HG02852 (cell line): ENCODE measurements around the gene ZNF548.

Experiments
- ATAC-seq: cut with Tn5 transposase; IDR thresholded peaks from one replicate; pipeline ENCODE4 v1.9.1; 2021; ENCODE audit warnings: mild to moderate bottlenecking, moderate library complexity; ENCODE audit not compliant: unreplicated experiment

The ZNF548 gene

GRCh38 chr19:57395710-57396109 lies 6.1 kb downstream of the ZNF548 start:
- ATAC-seq, result no peak

GRCh38 chr19:57398868-57399267 lies 9.2 kb downstream of the ZNF548 start:
- ATAC-seq, result no peak

GRCh38 chr19:57403737-57404563 lies 14.3 kb downstream of the ZNF548 start:
- no peak for ATAC-seq

- peak; percentile 43 for ATAC-seq
Measured at GRCh38 chr19:57406516-57407123, 17.0 kb downstream of the ZNF548 start.

- ATAC-seq, result peak; percentile 99
Measured at GRCh38 chr19:57410877-57411671, 21.4 kb downstream of the ZNF548 start, which contains the start of gene ZNF17. TSS of gene ZNF17 (plus strand) at chr19:57411161. CDS start at chr19:57413616, 2,455 bp downstream.

GRCh38 chr19:57419439-57419838 lies 29.8 kb downstream of the ZNF548 start:
- ATAC-seq, result no peak

GRCh38 chr19:57421037-57421436 lies 31.4 kb downstream of the ZNF548 start:
- ATAC-seq, result no peak

GRCh38 chr19:57434386-57435061 lies 44.9 kb downstream of the ZNF548 start:
- peak; percentile 17 for ATAC-seq

- peak; percentile 94 for ATAC-seq
Measured at GRCh38 chr19:57435062-57435978, 45.7 kb downstream of the ZNF548 start, which contains the start of gene ZNF749. TSS of gene ZNF749 (plus strand) at chr19:57435325. CDS start at chr19:57435579, 254 bp downstream.

GRCh38 chr19:57436417-57436816 lies 46.8 kb downstream of the ZNF548 start:
- no peak for ATAC-seq

GRCh38 chr19:57437931-57438330 lies 48.3 kb downstream of the ZNF548 start:
- no peak for ATAC-seq

- ATAC-seq, result no peak
Measured at GRCh38 chr19:57438925-57439324, 49.3 kb downstream of the ZNF548 start.

- ATAC-seq, result no peak
Measured at GRCh38 chr19:57441979-57442752, 52.5 kb downstream of the ZNF548 start.

- no peak for ATAC-seq
Measured at GRCh38 chr19:57443121-57443696, 53.6 kb downstream of the ZNF548 start.

- no peak for ATAC-seq
Measured at GRCh38 chr19:57452307-57452706, 62.7 kb downstream of the ZNF548 start.
